PFSK-1 (cell line): ENCODE data around the gene BICD1.

ENCODE experiments used
- FOXP2 ChIP-seq: optimal IDR thresholded peaks from 2 replicates; pipeline ENCODE3; 2011; ENCODE audit warnings: borderline replicate concordance, control low read depth, inconsistent platforms; ENCODE audit not compliant: insufficient read depth; ENCODE audit errors: extremely low read length, extremely low read depth
- POLR2AphosphoS5 ChIP-seq: IDR thresholded peaks from 2 replicates; pipeline ENCODE4 v1.6.1; 2012; ENCODE audit warnings: low read depth, mild to moderate bottlenecking, control low read depth, low read length, moderate library complexity
- REST ChIP-seq, 2 experiments: IDR thresholded peaks; 2 replicates each; pipeline versions ENCODE4 v1.6.1 to v1.8.0; 2011 to 2012; ENCODE audit warnings: low read depth in 2 of 2, low read length in 2 of 2, control low read depth in 1 of 2, inconsistent platforms in 1 of 2, mild to moderate bottlenecking in 1 of 2, moderate library complexity in 1 of 2; ENCODE audit not compliant: insufficient read depth in 1 of 2
- SIN3A ChIP-seq: IDR thresholded peaks from 2 replicates; pipeline ENCODE4 v1.6.1; 2012; ENCODE audit warnings: mild to moderate bottlenecking, low read length, moderate library complexity, borderline replicate concordance; ENCODE audit not compliant: insufficient read depth
- TAF1 ChIP-seq: IDR thresholded peaks from 2 replicates; pipeline ENCODE4 v1.6.1; 2012; ENCODE audit warnings: low read length, control low read depth, borderline replicate concordance; ENCODE audit not compliant: insufficient read depth

The BICD1 gene

GRCh38 chr12:32066206-32066605 is 40.4 kb upstream of the BICD1 start:
- no peak for TF ChIP-seq TAF1
- TF ChIP-seq SIN3A = no peak
- no peak for TF ChIP-seq FOXP2
- TF ChIP-seq POLR2AphosphoS5 = no peak
- TF ChIP-seq REST (IDR thresholded peaks at IDR 0.05; ENCODE audit: insufficient read depth in 1 of 2, low read depth in 2 of 2, low read length in 2 of 2) = no peak

DNA sequence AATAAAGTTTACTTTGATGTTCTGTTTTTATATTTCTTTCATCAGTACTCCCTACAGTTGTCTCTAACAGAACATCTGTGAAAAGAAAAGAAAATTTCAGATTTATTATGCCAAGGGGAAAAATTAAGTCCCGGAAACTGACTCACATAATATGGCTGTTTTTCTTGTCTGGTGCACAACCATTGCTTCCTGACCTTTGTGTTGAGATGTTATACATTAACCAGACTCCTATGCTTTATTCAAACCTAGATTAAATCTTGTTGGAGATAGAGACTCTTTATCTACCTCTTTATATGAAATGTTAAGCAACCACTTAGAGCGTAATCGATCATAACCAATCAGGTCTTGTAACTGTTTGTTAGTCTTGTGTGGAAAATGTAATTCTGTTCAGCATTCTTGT is 37.6 kb upstream of the BICD1 start:
- TF ChIP-seq FOXP2 (no peak), POLR2AphosphoS5 (no peak), SIN3A (no peak), REST (IDR thresholded peaks at IDR 0.05; ENCODE audit: insufficient read depth in 1 of 2, low read depth in 2 of 2, low read length in 2 of 2) (no peak), TAF1 (no peak)

DNA sequence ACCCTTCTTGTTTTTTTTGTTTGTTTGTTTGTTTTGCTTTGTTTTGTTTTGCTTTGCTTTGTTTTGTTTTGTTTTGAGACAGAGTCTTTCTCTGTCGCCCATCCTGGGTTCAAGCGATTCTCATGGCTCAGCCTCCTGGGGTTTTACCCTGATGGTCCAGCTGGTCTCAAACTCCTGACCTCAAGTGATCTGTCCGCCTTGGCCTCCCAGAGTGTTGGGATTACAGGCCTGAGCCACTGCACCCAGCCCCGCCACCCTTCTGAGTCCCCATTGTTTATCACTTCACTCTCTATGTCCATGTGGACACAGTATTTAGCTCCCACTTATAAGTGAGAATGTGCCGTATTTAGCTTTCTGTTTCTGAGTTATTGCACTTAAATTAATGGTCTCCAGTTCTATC is 36.9 kb upstream of the BICD1 start:
- TF ChIP-seq FOXP2 (no peak), POLR2AphosphoS5 (no peak), REST (IDR thresholded peaks at IDR 0.05; ENCODE audit: insufficient read depth in 1 of 2, low read depth in 2 of 2, low read length in 2 of 2) (no peak), TAF1 (no peak), SIN3A (no peak)

DNA sequence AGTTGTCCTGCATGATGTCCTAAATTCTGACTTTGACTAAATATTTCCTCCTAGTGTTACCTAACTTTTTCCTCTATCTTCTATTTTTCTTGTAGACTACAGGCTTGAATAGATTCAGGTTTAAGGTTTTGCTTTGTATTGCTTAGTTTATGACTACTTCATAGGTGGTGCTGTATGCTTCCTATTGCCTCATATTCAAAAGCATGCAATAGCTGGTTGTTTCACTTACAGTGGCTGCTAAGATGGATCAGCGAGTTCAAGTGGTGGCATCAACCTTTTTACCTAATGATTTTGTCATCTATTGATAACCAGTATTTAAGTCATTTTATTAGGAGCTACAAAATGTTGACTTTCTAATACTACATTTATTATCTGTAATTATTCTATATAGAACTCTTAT is 36.3 kb upstream of the BICD1 start:
- TF ChIP-seq POLR2AphosphoS5 (no peak), SIN3A (no peak), TAF1 (no peak), FOXP2 (no peak), REST (IDR thresholded peaks at IDR 0.05; ENCODE audit: insufficient read depth in 1 of 2, low read depth in 2 of 2, low read length in 2 of 2) (no peak)

DNA sequence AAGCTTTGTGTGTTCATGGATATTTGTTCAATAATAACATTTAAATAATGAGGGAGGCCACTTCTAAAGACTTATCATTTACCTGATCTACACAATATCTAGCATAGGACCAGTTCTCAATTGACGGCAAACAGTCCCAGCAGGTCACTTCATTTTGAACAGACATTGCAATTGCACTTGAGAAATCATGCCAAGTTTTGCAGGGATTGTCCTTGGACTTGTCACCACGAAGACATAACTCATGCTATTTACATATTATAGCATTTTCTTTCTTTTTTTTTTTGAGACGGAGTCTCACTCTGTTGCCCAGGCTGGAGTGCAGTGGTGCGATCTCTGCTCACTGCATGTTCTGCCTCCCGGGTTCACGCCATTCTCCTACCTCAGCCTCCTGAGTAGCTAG is 34.5 kb upstream of the BICD1 start:
- TF ChIP-seq TAF1 (no peak), POLR2AphosphoS5 (no peak), REST (IDR thresholded peaks at IDR 0.05; ENCODE audit: insufficient read depth in 1 of 2, low read depth in 2 of 2, low read length in 2 of 2) (no peak), FOXP2 (no peak), SIN3A (no peak)
